Measurements from ENCODE around the gene DUSP12. TPM values are rescaled to one million over a fixed set of nuclear protein-coding genes. Genes with fewer than 3 reads are reported as not detected.
A peak's percentile ranks its signal among the peaks of the same experiment; 100 is the strongest.

The DUSP12 gene
- total and polyA plus RNA-seq, 9 of the 15 experiments (the other 6 are each of a cell fraction or from before 2014, with no cell fraction given) = 10.4 to 81.4 (median 43.6) TPM

GRCh38 chr1:161749509-161750407 lies at the start of gene DUSP12 (continued):
- TF ChIP-seq ATF3 (IDR thresholded peaks at IDR 0.05) = no peak
- TF ChIP-seq ATF3 (CRISPR knock-in tag; conservative IDR thresholded peaks at IDR 0.05) = no peak; the same call in 1 of the 2 replicates
- TF ChIP-seq YY1 (IDR thresholded peaks at IDR 0.05; ENCODE audit: borderline replicate concordance in 1 of 3, control insufficient read depth in 1 of 3, extremely low read depth in 1 of 3, insufficient read depth in 3 of 3, insufficient read length in 1 of 3, insufficient replicate concordance in 2 of 3, low read depth in 1 of 3, low read length in 2 of 3) = peak; percentile 92 to 98 (median 98)
- TF ChIP-seq KLF16 (IDR thresholded peaks at IDR 0.05) = 0 out of 2 replicates have a peak, but pooled peaks have one; percentile 19
- TF ChIP-seq ZNF384 (IDR thresholded peaks at IDR 0.05; ENCODE audit: low read depth, low read length) = no peak
- TF ChIP-seq CBX2 (IDR thresholded peaks at IDR 0.05; ENCODE audit: insufficient read depth, low read length, poor library complexity, severe bottlenecking) = no peak
- TF ChIP-seq NUFIP1 (IDR thresholded peaks at IDR 0.05; ENCODE audit: partially characterized antibody) = no peak
- TF ChIP-seq POLR2A (conservative IDR thresholded peaks at IDR 0.05) = peak; percentile 95
- 0 out of 2 replicates have a peak, but pooled peaks have one; percentile 78 for TF ChIP-seq ZNF12 (CRISPR knock-in tag; IDR thresholded peaks at IDR 0.05)
- TF ChIP-seq RBM25 (IDR thresholded peaks at IDR 0.05; ENCODE audit: low read depth, low read length, severe bottlenecking) = no peak
- TF ChIP-seq IRF9 (tag; IDR thresholded peaks at IDR 0.05) = no peak
- TF ChIP-seq BRD9 (IDR thresholded peaks at IDR 0.05; ENCODE audit: low read depth, partially characterized antibody) = peak; percentile 39
- peak; percentile 80 for TF ChIP-seq HCFC1 (IDR thresholded peaks at IDR 0.05; ENCODE audit: low read depth, low read length)
- no peak for TF ChIP-seq HNRNPUL1 (IDR thresholded peaks at IDR 0.05; ENCODE audit: low read length)
- TF ChIP-seq POLR3G (IDR thresholded peaks at IDR 0.05; ENCODE audit: extremely low read depth, insufficient read length, insufficient replicate concordance) = no peak
- TF ChIP-seq, protein P1, sequence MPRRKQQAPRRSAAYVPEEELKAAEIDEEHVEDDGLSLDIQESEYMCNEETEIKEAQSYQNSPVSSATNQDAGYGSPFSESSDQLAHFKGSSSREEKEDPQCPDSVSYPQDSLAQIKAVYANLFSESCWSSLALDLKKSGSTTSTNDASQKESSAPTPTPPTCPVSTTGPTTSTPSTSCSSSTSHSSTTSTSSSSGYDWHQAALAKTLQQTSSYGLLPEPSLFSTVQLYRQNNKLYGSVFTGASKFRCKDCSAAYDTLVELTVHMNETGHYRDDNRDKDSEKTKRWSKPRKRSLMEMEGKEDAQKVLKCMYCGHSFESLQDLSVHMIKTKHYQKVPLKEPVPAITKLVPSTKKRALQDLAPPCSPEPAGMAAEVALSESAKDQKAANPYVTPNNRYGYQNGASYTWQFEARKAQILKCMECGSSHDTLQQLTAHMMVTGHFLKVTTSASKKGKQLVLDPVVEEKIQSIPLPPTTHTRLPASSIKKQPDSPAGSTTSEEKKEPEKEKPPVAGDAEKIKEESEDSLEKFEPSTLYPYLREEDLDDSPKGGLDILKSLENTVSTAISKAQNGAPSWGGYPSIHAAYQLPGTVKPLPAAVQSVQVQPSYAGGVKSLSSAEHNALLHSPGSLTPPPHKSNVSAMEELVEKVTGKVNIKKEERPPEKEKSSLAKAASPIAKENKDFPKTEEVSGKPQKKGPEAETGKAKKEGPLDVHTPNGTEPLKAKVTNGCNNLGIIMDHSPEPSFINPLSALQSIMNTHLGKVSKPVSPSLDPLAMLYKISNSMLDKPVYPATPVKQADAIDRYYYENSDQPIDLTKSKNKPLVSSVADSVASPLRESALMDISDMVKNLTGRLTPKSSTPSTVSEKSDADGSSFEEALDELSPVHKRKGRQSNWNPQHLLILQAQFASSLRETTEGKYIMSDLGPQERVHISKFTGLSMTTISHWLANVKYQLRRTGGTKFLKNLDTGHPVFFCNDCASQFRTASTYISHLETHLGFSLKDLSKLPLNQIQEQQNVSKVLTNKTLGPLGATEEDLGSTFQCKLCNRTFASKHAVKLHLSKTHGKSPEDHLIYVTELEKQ (CRISPR knock-in tag; IDR thresholded peaks at IDR 0.05) = no peak
- peak; percentile 94 for TF ChIP-seq PHF8 (IDR thresholded peaks at IDR 0.05; ENCODE audit: borderline replicate concordance, low read length)
- TF ChIP-seq KLF6 (CRISPR knock-in tag; IDR thresholded peaks at IDR 0.05; ENCODE audit: borderline replicate concordance) = 0 out of 2 replicates have a peak, but pooled peaks have one; percentile 35
- no peak for TF ChIP-seq ARID2 (IDR thresholded peaks at IDR 0.05)
- peak; percentile 94 for TF ChIP-seq POLR2G (IDR thresholded peaks at IDR 0.05; ENCODE audit: low read depth, low read length)
- TF ChIP-seq JUN (IDR thresholded peaks at IDR 0.05; ENCODE audit: borderline replicate concordance, low read depth, low read length) = peak; percentile 47; the same call in 1 of the 2 replicates
- TF ChIP-seq JUN (CRISPR knock-in tag; IDR thresholded peaks at IDR 0.05; ENCODE audit: borderline replicate concordance) = peak; percentile 15; the same call in 1 of the 2 replicates
